ENCODE measurements around the gene RNF175.

Gene RNF175

GRCh38 chr4:153759407-153760316 is at the start of gene RNF175:
TSS of gene RNF175 (minus strand) at chr4:153760024. CDS start at chr4:153759862, 162 bp downstream.
- DNase-seq (ENCODE audit: low read depth, low spot score), result no peak

- no peak for DNase-seq (ENCODE audit: low read depth, low spot score)
Observed at GRCh38 chr4:153809307-153809706, 49.5 kb upstream of the RNF175 start.

- DNase-seq (ENCODE audit: low read depth, low spot score), result no peak
Observed at GRCh38 chr4:153808175-153808574, 48.4 kb upstream of the RNF175 start.

- no peak for DNase-seq (ENCODE audit: low read depth, low spot score)
Observed at GRCh38 chr4:153806073-153806472, 46.2 kb upstream of the RNF175 start.

GRCh38 chr4:153804722-153805121 is 44.9 kb upstream of the RNF175 start:
- no peak for DNase-seq (ENCODE audit: low read depth, low spot score)

GRCh38 chr4:153799694-153800074 is 39.9 kb upstream of the RNF175 start:
- no peak for DNase-seq (ENCODE audit: low read depth, low spot score)

- no peak for DNase-seq (ENCODE audit: low read depth, low spot score)
Observed at GRCh38 chr4:153798901-153799693, 39.3 kb upstream of the RNF175 start.

- DNase-seq (ENCODE audit: low read depth, low spot score), result no peak
Observed at GRCh38 chr4:153798420-153798819, 38.6 kb upstream of the RNF175 start.

GRCh38 chr4:153794006-153794405 is 34.2 kb upstream of the RNF175 start:
- no peak for DNase-seq (ENCODE audit: low read depth, low spot score)

- DNase-seq (ENCODE audit: low read depth, low spot score), result no peak
Observed at GRCh38 chr4:153792618-153793247, 32.9 kb upstream of the RNF175 start.

GRCh38 chr4:153791746-153792617 is 32.2 kb upstream of the RNF175 start:
- no peak for DNase-seq (ENCODE audit: low read depth, low spot score)

- DNase-seq (ENCODE audit: low read depth, low spot score), result no peak
Observed at GRCh38 chr4:153790962-153791551, 31.2 kb upstream of the RNF175 start.

- no peak for DNase-seq (ENCODE audit: low read depth, low spot score)
Observed at GRCh38 chr4:153790500-153790865, 30.7 kb upstream of the RNF175 start.

- no peak for DNase-seq (ENCODE audit: low read depth, low spot score)
Observed at GRCh38 chr4:153789741-153790499, 30.1 kb upstream of the RNF175 start.

GRCh38 chr4:153788413-153789276 is 28.8 kb upstream of the RNF175 start, which contains the start of gene SFRP2:
TSS of gene SFRP2 (minus strand) at chr4:153789083. CDS start at chr4:153788835, 248 bp downstream.
- DNase-seq (ENCODE audit: low read depth, low spot score), result no peak

GRCh38 chr4:153788051-153788412 is 28.2 kb upstream of the RNF175 start:
- no peak for DNase-seq (ENCODE audit: low read depth, low spot score)

GRCh38 chr4:153787575-153787974 is 27.8 kb upstream of the RNF175 start:
- no peak for DNase-seq (ENCODE audit: low read depth, low spot score)

- DNase-seq (ENCODE audit: low read depth, low spot score), result no peak
Observed at GRCh38 chr4:153787061-153787560, 27.3 kb upstream of the RNF175 start.

Measured in activated naive CD8-positive, alpha-beta T cell treated with anti-CD3 and anti-CD28 coated beads, Interleukin-2, amount 50 U/mL, for 16 hours (primary cell).